ENCODE results near the gene TUBGCP2.
A peak's percentile ranks its signal among the peaks of the same experiment; 100 is the strongest.

TUBGCP2 gene

GRCh38 chr10:133308421-133309099 lies at the start of gene TUBGCP2, which contains the start of gene ZNF511:
TUBGCP2 (minus strand) TSS chr10:133308872; CDS start chr10:133302941, 5,931 bp downstream.
ZNF511 (plus strand) TSS chr10:133308914; CDS start chr10:133308944, 30 bp downstream.
- POLR2A ChIA-PET = interaction anchor here (1.6 kb wide), 1 partner anchor 21 kb away, joined by 5 read pairs; no protein-coding TSS in a partner anchor
- CTCF ChIA-PET = interaction anchor here (0.6 to 2.4 kb wide), 12 partner anchors 10 to 305 kb away, joined by 3 to 6 read pairs (median 4); no protein-coding TSS in a partner anchor
- H3K4me1 ChIP-seq (ENCODE audit: control insufficient read depth, insufficient read depth, low read length) = no peaks in the 10 kb centered on the region
- H3K27ac ChIP-seq (ENCODE audit: extremely low read depth, low read depth, low read length) = peak within 1 kb of the TSS; percentile 88
- H3K4me3 ChIP-seq (ENCODE audit: low read depth, low read length) = peak within 1 kb of the TSS; percentile 95
- H3K9me3 ChIP-seq (ENCODE audit: control insufficient read depth, insufficient read depth, low read depth, low read length) = no peaks in the 10 kb centered on the region
- peaks cover 7 to 51% of the 10 kb centered on the region in 2 experiments; a peak in 2 of 3 replicates for H3K36me3 ChIP-seq (ENCODE audit: control insufficient read depth in 2 of 2, insufficient read depth in 1 of 2, low read length in 2 of 2)
- TF ChIP-seq HIC1 (tag by site-specific recombination; IDR thresholded peaks at IDR 0.05) (no peak), ZNF561 (tag by site-specific recombination; IDR thresholded peaks at IDR 0.05; ENCODE audit: borderline replicate concordance) (peak; percentile 99), ZNF837 (tag by site-specific recombination; IDR thresholded peaks at IDR 0.05) (no peak), ZNF629 (tag by site-specific recombination; IDR thresholded peaks at IDR 0.05) (no peak), ZNF280D (tag by site-specific recombination; IDR thresholded peaks at IDR 0.05) (no peak), ZNF266 (tag by site-specific recombination; IDR thresholded peaks at IDR 0.05; ENCODE audit: low read depth) (no peak), KLF9 (tag by site-specific recombination; IDR thresholded peaks at IDR 0.05; ENCODE audit: low read depth) (0 out of 2 replicates have a peak, but pooled peaks have one; percentile 5), ZNF600 (tag by site-specific recombination; IDR thresholded peaks at IDR 0.05) (no peak), ZNF76 (tag by site-specific recombination; IDR thresholded peaks at IDR 0.05; ENCODE audit: borderline replicate concordance, low read depth) (no peak; the same call in 1 of the 2 replicates), YY2 (tag by site-specific recombination; IDR thresholded peaks at IDR 0.05) (no peak), ZNF548 (tag by site-specific recombination; IDR thresholded peaks at IDR 0.05) (no peak), SCRT2 (tag by site-specific recombination; IDR thresholded peaks at IDR 0.05) (no peak), PATZ1 (tag by site-specific recombination; IDR thresholded peaks at IDR 0.05) (peak; percentile 94), ZNF501 (tag by site-specific recombination; IDR thresholded peaks at IDR 0.05) (no peak), BCL11B (tag by site-specific recombination; IDR thresholded peaks at IDR 0.05; ENCODE audit: low read depth) (no peak), SP7 (tag by site-specific recombination; IDR thresholded peaks at IDR 0.05) (no peak), KLF10 (tag by site-specific recombination; IDR thresholded peaks at IDR 0.05) (peak; percentile 71), SALL2 (tag by site-specific recombination; IDR thresholded peaks at IDR 0.05; ENCODE audit: borderline replicate concordance) (no peak), IKZF3 (tag by site-specific recombination; IDR thresholded peaks at IDR 0.05) (0 out of 2 replicates have a peak, but pooled peaks have one; percentile 31), ZNF140 (tag by site-specific recombination; IDR thresholded peaks at IDR 0.05) (no peak), ZNF416 (tag by site-specific recombination; IDR thresholded peaks at IDR 0.05) (no peak), PRDM1 (tag by site-specific recombination; IDR thresholded peaks at IDR 0.05) (no peak), ZNF768 (tag by site-specific recombination; IDR thresholded peaks at IDR 0.05) (no peak), ZNF169 (tag by site-specific recombination; IDR thresholded peaks at IDR 0.05) (no peak), ZNF391 (tag by site-specific recombination; IDR thresholded peaks at IDR 0.05; ENCODE audit: borderline replicate concordance, low read depth) (no peak), GLI4 (tag by site-specific recombination; IDR thresholded peaks at IDR 0.05) (no peak), ZNF624 (tag by site-specific recombination; IDR thresholded peaks at IDR 0.05) (no peak), ZNF776 (tag by site-specific recombination; IDR thresholded peaks at IDR 0.05; ENCODE audit: borderline replicate concordance) (no peak), ZNF549 (tag by site-specific recombination; IDR thresholded peaks at IDR 0.05) (no peak), KLF7 (tag by site-specific recombination; IDR thresholded peaks at IDR 0.05; ENCODE audit: borderline replicate concordance) (no peak), ZBTB1 (tag by site-specific recombination; IDR thresholded peaks at IDR 0.05) (no peak), ZNF791 (tag by site-specific recombination; IDR thresholded peaks at IDR 0.05) (no peak)

All from HEK293 (cell line).